Measurements from ENCODE around the gene TBX4.

TBX4 gene

DNA sequence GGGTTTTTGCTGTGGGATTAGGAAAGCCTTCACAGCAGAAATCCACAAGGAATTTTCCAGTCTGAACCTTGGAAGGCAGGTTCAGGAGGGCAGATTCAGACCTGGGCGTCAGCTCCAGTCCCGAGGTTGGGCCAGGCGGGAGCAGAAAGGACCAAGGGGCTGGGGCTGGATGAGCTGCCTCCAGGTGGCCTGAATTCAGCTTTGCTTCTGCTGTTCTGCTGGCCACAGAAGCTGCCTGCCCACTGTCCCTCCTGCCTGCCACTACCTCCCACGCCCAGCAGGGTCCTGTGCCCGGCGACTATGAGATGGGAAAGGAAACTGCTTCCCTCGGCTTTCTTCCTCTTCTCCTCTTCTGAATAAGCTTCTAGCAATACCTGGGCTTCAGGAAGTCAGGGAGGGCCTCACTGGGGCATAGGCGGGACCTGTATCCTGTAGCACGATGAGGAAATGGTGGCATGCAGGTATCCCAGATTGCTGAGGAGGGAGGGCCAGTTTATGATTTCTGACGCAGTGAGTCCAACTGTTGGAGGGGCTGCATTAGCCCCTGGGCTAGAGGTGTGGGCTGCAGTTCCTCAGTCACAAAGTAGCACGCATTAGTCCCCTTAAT is 18.4 kb downstream of the TBX4 start:
- DNase-seq: no peak
- Mint-ChIP-seq H3K36me3 (ENCODE audit: low read depth) (no peaks in the 10 kb centered on the region), H3K9me3 (no peaks in the 10 kb centered on the region), H3K4me3 (no peak overlapping the region), H3K27ac (no peak overlapping the region), H3K27me3 (peaks cover 7% of the 10 kb centered on the region), H3K4me1 (no peaks in the 10 kb centered on the region)
- no peak for ATAC-seq

- peaks cover 10% of the 10 kb centered on the region for H3K27me3 Mint-ChIP-seq
- H3K4me3 Mint-ChIP-seq: no peak overlapping the region
- H3K9me3 Mint-ChIP-seq: no peaks in the 10 kb centered on the region
- ATAC-seq: no peak
- H3K36me3 Mint-ChIP-seq (ENCODE audit: low read depth): no peaks in the 10 kb centered on the region
- H3K4me1 Mint-ChIP-seq: no peaks in the 10 kb centered on the region
- no peak for DNase-seq
- H3K27ac Mint-ChIP-seq: no peak overlapping the region
Observed at GRCh38 chr17:61474235-61474927, 22.2 kb downstream of the TBX4 start.

DNA sequence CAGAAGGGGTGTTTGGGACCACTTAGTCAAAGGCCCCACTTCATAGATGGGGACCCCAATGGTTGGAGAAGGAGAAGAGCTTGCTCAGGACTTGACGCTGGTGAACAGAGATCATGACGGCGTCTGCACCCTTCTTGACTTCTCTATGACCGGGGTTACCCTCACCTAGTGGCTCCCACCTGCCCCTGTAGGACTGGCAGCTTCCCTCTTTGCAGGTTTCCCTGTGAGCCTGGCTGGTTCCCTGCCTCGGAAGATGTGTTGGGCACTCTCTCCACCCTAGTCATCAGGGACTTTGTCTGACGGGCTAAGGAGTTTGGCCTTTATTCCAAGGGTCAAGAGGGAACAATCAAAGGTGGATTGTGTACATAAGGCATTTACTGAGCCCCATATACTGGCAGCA is 22.7 kb downstream of the TBX4 start:
- Mint-ChIP-seq H3K27ac (no peak overlapping the region), H3K9me3 (no peaks in the 10 kb centered on the region), H3K4me3 (no peak overlapping the region), H3K4me1 (no peaks in the 10 kb centered on the region), H3K36me3 (ENCODE audit: low read depth) (no peaks in the 10 kb centered on the region), H3K27me3 (peaks cover 10% of the 10 kb centered on the region)
- DNase-seq (no peak), ATAC-seq (no peak)

- peaks cover 10% of the 10 kb centered on the region for H3K27me3 Mint-ChIP-seq
- no peaks in the 10 kb centered on the region for H3K4me1 Mint-ChIP-seq
- no peak for DNase-seq
- H3K36me3 Mint-ChIP-seq (ENCODE audit: low read depth): no peaks in the 10 kb centered on the region
- H3K4me3 Mint-ChIP-seq: no peak overlapping the region
- H3K27ac Mint-ChIP-seq: no peak overlapping the region
- ATAC-seq: no peak
- H3K9me3 Mint-ChIP-seq: no peaks in the 10 kb centered on the region
Observed at GRCh38 chr17:61475726-61476125, 23.5 kb downstream of the TBX4 start.

DNA sequence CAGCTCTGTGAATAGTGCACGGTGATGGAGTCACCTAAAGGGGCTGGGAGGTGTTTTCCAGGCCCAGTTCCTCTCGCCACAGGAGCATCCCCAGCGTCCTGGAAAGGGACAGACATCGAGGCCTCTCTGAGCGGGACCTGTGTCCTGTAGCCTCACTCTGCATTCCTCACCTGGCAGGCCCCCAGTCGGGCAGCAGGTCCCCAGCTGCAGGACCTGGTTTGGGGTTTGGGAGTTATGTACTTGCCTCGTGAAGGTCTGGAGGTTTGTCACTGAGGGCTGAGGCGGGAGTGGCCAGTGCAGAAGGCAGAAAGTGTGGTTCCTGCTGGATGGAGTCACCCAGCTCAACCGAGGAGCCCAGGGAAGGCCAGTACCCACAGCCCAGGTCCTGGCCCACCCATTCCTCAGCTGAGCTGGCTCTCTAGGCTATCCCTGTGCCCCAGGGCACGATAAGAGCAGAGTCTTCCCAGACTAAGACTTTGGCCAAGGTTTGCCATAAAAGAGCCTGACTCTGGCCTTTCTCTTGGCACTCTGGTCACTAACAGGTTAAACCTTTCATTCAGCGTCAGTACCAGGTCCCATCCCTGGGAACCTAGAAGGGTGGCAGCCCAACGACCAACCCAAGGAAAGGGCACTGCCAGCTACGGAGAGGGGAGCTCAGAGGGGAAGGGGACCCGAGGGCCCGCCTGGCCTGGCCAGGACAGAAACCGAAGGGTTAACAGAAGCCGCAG is 24.4 kb downstream of the TBX4 start:
- Mint-ChIP-seq H3K4me1 (no peaks in the 10 kb centered on the region), H3K9me3 (no peaks in the 10 kb centered on the region), H3K36me3 (ENCODE audit: low read depth) (no peaks in the 10 kb centered on the region), H3K27ac (no peak overlapping the region), H3K27me3 (peaks cover 10% of the 10 kb centered on the region), H3K4me3 (no peak overlapping the region)
- DNase-seq: no peak
- ATAC-seq: no peak

GRCh38 chr17:61477204-61477834 is 25.1 kb downstream of the TBX4 start:
- H3K4me3 Mint-ChIP-seq: no peak overlapping the region
- no peaks in the 10 kb centered on the region for H3K4me1 Mint-ChIP-seq
- H3K27me3 Mint-ChIP-seq: peaks cover 10% of the 10 kb centered on the region
- no peak for DNase-seq
- no peak for ATAC-seq
- H3K36me3 Mint-ChIP-seq (ENCODE audit: low read depth): no peaks in the 10 kb centered on the region
- H3K27ac Mint-ChIP-seq: no peak overlapping the region
- no peaks in the 10 kb centered on the region for H3K9me3 Mint-ChIP-seq

DNA sequence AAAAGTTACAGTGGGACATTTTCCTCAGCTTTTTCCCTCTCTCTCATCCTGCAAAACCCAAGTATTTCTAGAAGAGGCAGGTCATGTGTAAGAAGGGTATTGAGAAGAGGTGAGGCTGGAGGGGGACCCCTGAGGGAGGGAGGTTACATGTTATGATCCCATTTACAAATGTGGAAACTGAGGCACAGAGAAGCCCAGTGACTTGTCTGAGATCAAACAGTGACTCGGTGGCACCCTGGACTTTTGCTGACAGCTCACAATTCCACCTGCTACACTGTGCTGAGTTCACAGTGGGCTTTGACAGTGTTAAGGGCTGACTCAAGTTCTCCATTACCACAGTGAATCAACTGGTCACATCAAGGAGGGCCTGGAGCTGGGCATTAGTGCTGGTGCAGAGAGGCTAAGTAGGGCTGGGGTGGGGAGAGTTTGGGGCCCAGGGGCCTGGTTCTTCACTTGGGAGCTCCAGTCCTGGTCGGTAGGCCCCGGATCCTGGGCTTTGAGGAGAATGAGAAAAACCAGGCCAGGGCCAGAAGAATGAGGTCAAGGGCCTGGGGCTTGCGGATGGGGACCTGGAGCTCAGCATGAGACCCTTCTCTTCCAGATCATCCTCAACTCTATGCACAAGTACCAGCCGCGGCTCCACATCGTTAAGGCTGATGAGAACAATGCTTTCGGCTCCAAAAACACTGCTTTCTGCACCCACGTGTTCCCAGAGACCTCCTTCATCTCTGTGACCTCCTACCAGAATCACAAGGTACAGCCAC is 26.0 kb downstream of the TBX4 start:
- no peak overlapping the region for H3K4me3 Mint-ChIP-seq
- no peaks in the 10 kb centered on the region for H3K36me3 Mint-ChIP-seq (ENCODE audit: low read depth)
- peaks cover 10% of the 10 kb centered on the region for H3K27me3 Mint-ChIP-seq
- no peak for ATAC-seq
- H3K9me3 Mint-ChIP-seq: no peaks in the 10 kb centered on the region
- no peaks in the 10 kb centered on the region for H3K4me1 Mint-ChIP-seq
- no peak overlapping the region for H3K27ac Mint-ChIP-seq
- no peak for DNase-seq

GRCh38 chr17:61478790-61479492 is 26.7 kb downstream of the TBX4 start:
- no peak for ATAC-seq
- H3K27ac Mint-ChIP-seq: no peak overlapping the region
- no peak overlapping the region for H3K4me3 Mint-ChIP-seq
- H3K27me3 Mint-ChIP-seq: peaks cover 10% of the 10 kb centered on the region
- H3K4me1 Mint-ChIP-seq: no peaks in the 10 kb centered on the region
- H3K9me3 Mint-ChIP-seq: no peaks in the 10 kb centered on the region
- DNase-seq: no peak
- no peaks in the 10 kb centered on the region for H3K36me3 Mint-ChIP-seq (ENCODE audit: low read depth)

DNA sequence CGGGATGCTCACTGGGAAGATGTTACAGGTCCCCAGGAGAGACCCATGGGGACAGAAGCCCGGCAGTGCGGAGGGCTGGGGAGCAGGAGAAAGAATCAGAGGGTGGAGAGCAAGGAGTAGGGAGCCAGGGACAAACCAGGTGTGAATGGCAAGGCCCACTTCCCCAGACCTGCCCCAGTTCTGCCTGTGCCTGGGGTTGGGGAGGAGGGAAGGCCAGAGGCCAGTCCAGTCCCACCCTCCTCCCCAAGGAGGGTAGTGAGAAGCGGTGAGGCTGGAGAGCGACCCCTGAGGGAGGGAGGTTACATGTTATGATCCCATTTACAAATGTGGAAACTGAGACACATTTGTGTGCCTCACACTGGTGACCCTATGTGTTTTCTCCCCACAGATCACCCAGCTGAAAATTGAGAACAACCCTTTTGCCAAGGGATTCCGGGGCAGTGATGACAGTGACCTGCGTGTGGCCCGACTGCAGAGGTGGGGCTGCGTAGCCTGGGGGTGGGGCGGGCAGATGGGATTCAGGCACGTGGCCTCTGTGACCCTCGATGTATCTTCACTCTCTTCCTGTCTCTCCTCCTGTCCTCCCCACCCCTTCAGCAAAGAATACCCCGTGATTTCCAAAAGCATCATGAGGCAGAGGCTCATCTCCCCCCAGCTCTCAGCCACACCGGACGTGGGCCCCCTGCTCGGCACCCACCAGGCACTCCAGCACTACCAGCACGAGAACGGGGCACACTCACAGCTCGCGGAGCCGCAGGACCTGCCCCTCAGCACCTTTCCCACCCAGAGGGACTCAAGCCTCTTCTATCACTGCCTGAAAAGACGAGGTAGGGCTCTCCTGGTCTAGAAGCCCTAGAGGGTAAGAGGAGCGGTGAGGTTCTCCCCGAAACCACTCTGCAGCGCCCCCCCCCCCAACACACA is 27.5 kb downstream of the TBX4 start:
- no peak for ATAC-seq
- no peak overlapping the region for H3K4me3 Mint-ChIP-seq
- H3K9me3 Mint-ChIP-seq: no peaks in the 10 kb centered on the region
- DNase-seq: no peak
- H3K27ac Mint-ChIP-seq: no peak overlapping the region
- peaks cover 10% of the 10 kb centered on the region for H3K27me3 Mint-ChIP-seq
- no peaks in the 10 kb centered on the region for H3K36me3 Mint-ChIP-seq (ENCODE audit: low read depth)
- no peaks in the 10 kb centered on the region for H3K4me1 Mint-ChIP-seq

- DNase-seq (no peak), ATAC-seq (no peak)
- Mint-ChIP-seq H3K9me3 (no peaks in the 10 kb centered on the region), H3K36me3 (ENCODE audit: low read depth) (no peaks in the 10 kb centered on the region), H3K4me1 (no peaks in the 10 kb centered on the region), H3K4me3 (no peak overlapping the region), H3K27me3 (peaks cover 6% of the 10 kb centered on the region), H3K27ac (no peak overlapping the region)
Observed at GRCh38 chr17:61480414-61480807, 28.2 kb downstream of the TBX4 start.

DNA sequence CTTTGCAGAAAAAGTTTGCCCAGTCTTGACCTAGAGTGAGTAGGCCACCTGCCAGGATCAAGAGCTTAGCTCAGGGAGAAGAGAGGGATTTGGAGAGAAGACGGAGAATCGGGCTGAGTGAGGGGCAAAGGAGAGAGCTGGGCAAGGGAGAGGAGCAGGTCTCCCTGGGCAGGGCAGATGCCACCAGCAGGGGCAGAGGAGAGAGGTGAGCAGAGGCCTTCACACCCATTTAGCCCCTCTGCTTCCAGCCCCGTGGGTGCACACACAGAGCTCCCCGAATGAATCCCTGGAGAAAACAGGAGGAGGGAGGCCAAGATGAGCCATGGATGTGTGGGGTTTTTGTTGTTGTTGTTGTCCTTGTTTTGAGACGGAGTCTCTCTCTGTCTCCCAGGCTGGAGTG is 29.2 kb downstream of the TBX4 start:
- H3K4me3 Mint-ChIP-seq: no peak overlapping the region
- no peaks in the 10 kb centered on the region for H3K36me3 Mint-ChIP-seq (ENCODE audit: low read depth)
- ATAC-seq (no peak), DNase-seq (no peak)
- H3K9me3 Mint-ChIP-seq: no peaks in the 10 kb centered on the region
- no peaks in the 10 kb centered on the region for H3K27me3 Mint-ChIP-seq
- no peaks in the 10 kb centered on the region for H3K4me1 Mint-ChIP-seq
- no peak overlapping the region for H3K27ac Mint-ChIP-seq

- Mint-ChIP-seq H3K27me3 (no peaks in the 10 kb centered on the region), H3K27ac (no peak overlapping the region), H3K4me1 (no peaks in the 10 kb centered on the region), H3K36me3 (ENCODE audit: low read depth) (no peaks in the 10 kb centered on the region), H3K9me3 (no peaks in the 10 kb centered on the region), H3K4me3 (no peak overlapping the region)
- DNase-seq (no peak), ATAC-seq (no peak)
Observed at GRCh38 chr17:61482467-61482866, 30.2 kb downstream of the TBX4 start.

DNA sequence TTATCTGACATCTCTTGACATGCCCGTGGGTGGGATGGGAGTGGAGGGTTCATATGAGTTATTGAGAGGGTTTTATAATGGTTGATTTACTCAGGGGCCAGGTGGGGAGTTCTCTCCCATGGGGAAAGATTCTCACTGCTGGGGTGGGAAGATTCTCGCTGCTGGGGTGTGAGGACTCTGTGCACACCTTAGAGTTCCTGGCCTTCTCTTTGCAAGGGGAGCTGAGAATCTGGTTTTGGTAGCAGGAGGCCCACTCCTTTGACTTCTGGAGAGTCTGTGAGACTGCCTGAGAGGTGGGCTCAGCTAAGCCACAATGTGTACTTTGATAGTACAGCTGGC is 31.5 kb downstream of the TBX4 start:
- Mint-ChIP-seq H3K27ac (no peak overlapping the region), H3K27me3 (no peaks in the 10 kb centered on the region), H3K36me3 (ENCODE audit: low read depth) (no peaks in the 10 kb centered on the region), H3K4me3 (no peak overlapping the region), H3K9me3 (no peaks in the 10 kb centered on the region), H3K4me1 (no peaks in the 10 kb centered on the region)
- ATAC-seq (no peak), DNase-seq (no peak)
